Dermis microvascular lymphatic vessel endothelial cell (primary cell): Measurements from ENCODE around the gene GARNL3. TPM values are rescaled to one million over a fixed set of nuclear protein-coding genes. Genes with fewer than 3 reads are reported as not detected.

ENCODE experiments used
- DNase-seq, 2 donors: peaks; one replicate each; pipeline versions ENCODE4 v3.0.0 to v3.0.0-alpha.2; 2010; ENCODE audit warnings: low read depth in 2 of 2
- total RNA-seq: library from RNA; depleted of rRNA; stranded (reverse); fragments of >200 nt; gene quantifications from 2 replicates; pipeline ENCODE4 v1.2.1, GENCODE V29; 2014

GARNL3 gene
- total RNA-seq, 1 donor from 2014 or later: 2.3 TPM

GRCh38 chr9:127347831-127348776 is 83.5 kb downstream of the GARNL3 start:
- DNase-seq: peak; percentile 50 to 65

- DNase-seq: no peak
Observed at GRCh38 chr9:127349483-127350113, 85.0 kb downstream of the GARNL3 start.

GRCh38 chr9:127351182-127352166 is 86.9 kb downstream of the GARNL3 start:
- no peak for DNase-seq

- peak in 1 of 2 donors; percentile 31 for DNase-seq
Observed at GRCh38 chr9:127353882-127354281, 89.3 kb downstream of the GARNL3 start.

- DNase-seq: no peak
Observed at GRCh38 chr9:127356906-127357305, 92.3 kb downstream of the GARNL3 start.

GRCh38 chr9:127358023-127358535 is 93.5 kb downstream of the GARNL3 start:
- DNase-seq: no peak

- DNase-seq: no peak
Observed at GRCh38 chr9:127358770-127359169, 94.2 kb downstream of the GARNL3 start.

- DNase-seq: peak in 1 of 2 donors; percentile 23
Observed at GRCh38 chr9:127360250-127360649, 95.7 kb downstream of the GARNL3 start.

GRCh38 chr9:127360829-127361228 is 96.3 kb downstream of the GARNL3 start:
- no peak for DNase-seq

- no peak for DNase-seq
Observed at GRCh38 chr9:127361561-127361960, 97.0 kb downstream of the GARNL3 start.

- no peak for DNase-seq
Observed at GRCh38 chr9:127362829-127363228, 98.3 kb downstream of the GARNL3 start.

- no peak for DNase-seq
Observed at GRCh38 chr9:127365461-127365860, 100.9 kb downstream of the GARNL3 start.

- no peak for DNase-seq
Observed at GRCh38 chr9:127366594-127366993, 102.0 kb downstream of the GARNL3 start.

GRCh38 chr9:127368852-127369402 is 104.4 kb downstream of the GARNL3 start:
- no peak for DNase-seq

GRCh38 chr9:127369428-127369827 is 104.9 kb downstream of the GARNL3 start:
- DNase-seq: no peak

GRCh38 chr9:127370147-127370579 is 105.6 kb downstream of the GARNL3 start:
- no peak for DNase-seq

GRCh38 chr9:127370672-127371648 is 106.4 kb downstream of the GARNL3 start:
- no peak for DNase-seq

- DNase-seq: no peak
Observed at GRCh38 chr9:127380479-127380878, 115.9 kb downstream of the GARNL3 start.

GRCh38 chr9:127382541-127382940 is 118.0 kb downstream of the GARNL3 start:
- DNase-seq: no peak
